T-helper 22 cell (primary cell): Measurements from ENCODE around the gene DGKG.

Experiments
- DNase-seq: peaks from one replicate; pipeline ENCODE4 v3.0.0-alpha.2; 2020; ENCODE audit warnings: low read depth

Gene DGKG

GRCh38 chr3:186367631-186368030 is 5.6 kb upstream of the DGKG start:
- DNase-seq, result no peak

GRCh38 chr3:186366206-186366605 is 4.2 kb upstream of the DGKG start:
- DNase-seq, result no peak

GRCh38 chr3:186365202-186365974 is 3.4 kb upstream of the DGKG start:
- DNase-seq, result no peak

- DNase-seq, result no peak
Observed at GRCh38 chr3:186362988-186363387, 954 bp upstream of the DGKG start.

DNA sequence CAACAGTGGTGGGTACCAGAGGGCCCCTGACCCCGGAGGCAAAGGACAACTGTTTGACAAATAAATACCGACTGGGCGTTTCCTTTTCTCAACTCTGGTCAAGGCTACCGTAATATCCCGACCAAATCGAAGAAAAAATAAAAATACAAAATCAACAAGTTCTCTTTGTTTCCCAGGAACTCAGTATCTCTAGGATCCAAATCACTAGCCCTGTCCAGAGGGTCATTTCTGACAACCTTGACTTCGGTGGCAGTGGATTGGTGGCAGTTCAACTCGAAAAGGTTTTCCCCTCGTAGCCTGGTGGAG is 456 bp upstream of the DGKG start:
- no peak for DNase-seq

DNA sequence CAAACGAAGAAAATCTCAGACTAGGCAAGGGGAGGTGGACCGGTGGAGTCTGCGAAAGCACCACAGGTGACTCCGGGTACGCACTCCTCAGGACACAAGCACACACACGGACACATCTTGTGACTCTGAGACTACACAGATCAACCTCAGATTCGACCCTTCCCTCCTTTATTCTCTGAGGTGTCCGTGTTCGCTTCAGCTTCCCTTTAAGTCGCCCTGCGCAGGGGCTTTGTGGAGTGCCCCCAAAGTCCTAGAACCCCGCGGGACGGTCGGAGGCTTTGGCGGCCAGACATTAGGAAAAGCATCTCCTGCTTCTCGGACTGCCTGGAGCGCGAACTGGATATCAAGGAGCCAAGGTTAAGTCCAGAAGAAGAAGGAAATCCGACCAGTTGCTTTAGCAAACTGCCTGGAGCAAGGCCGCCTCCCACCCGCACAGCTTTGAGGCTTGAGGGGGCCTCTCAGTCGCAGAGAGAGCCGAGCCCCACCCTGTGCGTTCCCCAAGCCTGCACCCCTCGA is 730 bp downstream of the DGKG start:
- no peak for DNase-seq

GRCh38 chr3:186360779-186361178 is 1.3 kb downstream of the DGKG start:
- DNase-seq, result no peak

DNA sequence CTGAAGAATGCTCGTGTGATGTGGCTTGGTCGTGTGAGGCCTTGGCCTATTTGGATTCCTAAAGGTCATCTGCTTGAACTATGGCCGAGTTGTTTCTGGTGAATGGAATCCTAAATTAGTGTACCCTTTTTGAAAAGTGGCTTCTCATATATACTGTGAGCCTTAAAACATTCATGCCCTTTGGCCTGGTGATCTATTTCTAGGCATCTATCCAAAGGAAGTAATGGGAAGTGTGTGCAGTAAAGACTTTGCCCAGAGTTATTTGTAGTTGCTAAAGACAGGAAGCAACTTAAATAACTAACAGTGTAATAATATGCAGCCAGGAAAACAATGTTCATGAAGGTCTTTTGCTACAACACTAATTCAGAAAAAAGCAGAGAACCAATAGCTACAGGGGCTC is 3.0 kb downstream of the DGKG start:
- DNase-seq, result no peak

GRCh38 chr3:186356152-186356551 is 5.9 kb downstream of the DGKG start:
- no peak for DNase-seq

DNA sequence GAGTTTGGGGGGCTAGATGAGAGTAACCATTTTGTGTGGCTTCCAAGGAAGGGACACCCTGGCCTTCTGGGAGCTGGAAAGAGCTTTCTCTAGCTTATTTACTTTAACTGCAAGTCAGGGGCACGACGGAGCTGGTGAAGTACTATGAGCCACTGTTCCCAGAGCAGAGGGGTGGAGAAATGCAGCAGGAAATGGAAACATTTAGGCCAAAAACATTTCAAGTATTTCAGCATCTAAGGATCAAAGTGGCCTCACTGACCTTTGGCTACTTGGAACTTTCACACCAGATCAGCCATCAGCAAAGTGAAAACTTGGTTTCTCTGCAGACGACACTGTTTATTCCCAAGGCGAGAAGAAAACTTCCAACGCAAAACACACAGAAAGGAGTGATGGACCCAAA is 7.9 kb downstream of the DGKG start:
- no peak for DNase-seq

DNA sequence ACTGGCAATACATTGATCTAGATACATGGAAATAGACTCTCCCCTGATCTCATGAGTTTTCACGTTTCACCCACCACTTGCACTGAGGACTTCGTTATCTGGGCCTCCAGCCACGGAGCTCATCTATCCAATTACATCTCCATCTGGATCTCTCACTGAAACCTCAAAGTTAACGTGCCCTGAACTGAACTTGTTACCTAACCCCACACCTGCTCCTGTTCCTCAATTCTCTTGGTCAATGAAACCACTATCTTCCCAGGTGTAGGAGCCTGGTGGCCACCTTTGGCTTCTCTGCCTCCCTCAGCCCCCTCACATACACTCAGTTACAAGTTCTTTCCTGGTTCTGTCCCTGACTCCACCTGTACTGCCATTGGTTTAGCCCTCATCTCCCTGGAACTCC is 9.7 kb downstream of the DGKG start:
- DNase-seq, result no peak

- no peak for DNase-seq
Observed at GRCh38 chr3:186342197-186342596, 19.8 kb downstream of the DGKG start.

DNA sequence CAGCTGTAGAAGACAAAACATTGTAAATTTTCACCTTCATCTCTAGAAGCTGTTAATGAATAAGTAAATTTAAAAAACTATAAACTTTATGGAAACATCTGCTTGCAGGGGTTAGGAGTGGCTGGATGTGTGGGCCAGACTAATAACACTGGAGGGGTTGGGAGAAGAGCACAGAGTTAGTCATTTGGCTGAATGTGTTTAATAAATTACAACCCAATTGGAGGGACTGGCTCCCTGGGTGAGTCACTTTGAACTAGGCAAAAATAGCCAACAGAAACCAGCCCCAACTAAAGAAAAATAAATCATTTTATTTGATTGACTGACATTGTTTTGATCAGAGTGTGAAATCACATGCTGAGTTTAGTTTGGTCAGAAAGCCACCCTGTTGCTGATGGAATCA is 21.8 kb downstream of the DGKG start:
- DNase-seq, result no peak

DNA sequence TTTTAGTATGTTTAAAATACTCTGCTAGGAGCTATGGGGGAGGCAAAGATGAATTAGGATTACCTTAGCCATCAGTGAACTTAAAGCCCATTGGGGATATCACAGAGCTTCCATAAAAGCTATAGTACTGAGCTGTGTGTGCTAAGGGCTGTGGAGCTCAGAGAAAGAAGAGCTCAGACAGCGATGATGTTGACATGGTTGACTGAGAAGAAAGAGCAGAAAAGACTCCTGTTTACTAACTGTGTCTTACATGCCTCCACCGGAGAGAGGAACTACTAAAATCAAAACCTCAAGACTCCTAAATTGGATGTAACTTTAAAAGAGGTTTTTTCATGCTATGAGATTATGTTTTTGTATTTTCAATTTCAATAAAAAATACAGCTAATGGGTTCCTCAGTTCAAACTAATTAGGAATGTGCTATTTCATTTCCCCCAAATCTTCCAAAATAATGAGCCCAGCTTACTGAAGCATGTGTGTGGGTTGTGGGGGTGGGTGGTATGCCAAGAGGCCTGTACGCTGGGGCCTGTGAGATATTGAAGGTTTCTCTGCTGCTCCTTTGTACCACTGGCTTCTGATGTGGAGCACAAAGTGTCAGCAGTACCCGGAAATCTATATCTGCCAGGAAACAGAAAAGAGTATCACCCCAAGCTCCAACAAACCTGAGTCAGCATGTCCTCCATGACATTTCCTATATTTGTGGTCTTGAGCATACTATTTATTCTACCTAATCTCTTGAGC is 22.7 kb downstream of the DGKG start:
- DNase-seq, result no peak

DNA sequence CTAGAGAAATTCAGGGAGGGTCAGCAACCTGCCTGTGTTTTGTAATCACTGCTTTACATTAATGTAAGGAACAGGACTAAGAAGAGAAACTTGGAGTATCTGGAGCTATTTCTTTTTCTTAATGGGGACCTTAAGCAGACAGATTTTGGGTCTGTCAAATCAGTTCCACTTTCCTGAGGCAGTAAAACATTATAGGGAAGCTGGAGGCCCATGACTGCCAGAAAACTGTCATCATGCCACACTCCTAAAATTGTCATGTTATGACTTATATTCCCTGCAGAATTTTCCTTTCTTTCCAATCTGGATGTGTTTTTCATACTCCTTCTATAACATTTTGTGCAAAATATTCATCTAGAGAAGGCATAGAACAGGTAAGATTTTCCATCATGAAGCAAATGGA is 28.8 kb downstream of the DGKG start:
- no peak for DNase-seq

GRCh38 chr3:186330772-186331460 is 31.1 kb downstream of the DGKG start:
- no peak for DNase-seq

GRCh38 chr3:186329589-186329988 is 32.4 kb downstream of the DGKG start:
- no peak for DNase-seq

GRCh38 chr3:186327912-186328487 is 34.0 kb downstream of the DGKG start:
- DNase-seq, result no peak

GRCh38 chr3:186322761-186323160 is 39.3 kb downstream of the DGKG start:
- no peak for DNase-seq

DNA sequence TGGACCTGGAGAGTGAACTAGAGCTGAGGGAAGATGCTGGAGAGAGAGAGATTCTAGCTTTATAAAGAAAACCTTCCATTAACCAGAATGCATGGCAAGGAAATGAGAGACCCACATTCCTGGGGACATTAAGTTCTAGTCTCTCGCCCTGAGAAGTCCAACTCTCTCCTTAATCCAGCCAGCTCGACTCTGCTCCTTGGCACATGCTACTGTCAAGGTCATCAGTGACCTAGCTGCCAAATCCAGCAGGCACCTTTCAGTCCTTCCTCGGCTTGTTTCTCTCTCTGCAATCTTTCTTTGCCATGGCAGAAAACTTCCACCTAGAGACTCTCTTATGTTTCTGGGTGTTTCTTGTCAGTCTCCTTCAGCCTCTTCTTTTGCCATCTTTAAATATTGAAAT is 40.3 kb downstream of the DGKG start:
- no peak for DNase-seq

GRCh38 chr3:186320862-186321568 is 41.0 kb downstream of the DGKG start:
- DNase-seq, result no peak

DNA sequence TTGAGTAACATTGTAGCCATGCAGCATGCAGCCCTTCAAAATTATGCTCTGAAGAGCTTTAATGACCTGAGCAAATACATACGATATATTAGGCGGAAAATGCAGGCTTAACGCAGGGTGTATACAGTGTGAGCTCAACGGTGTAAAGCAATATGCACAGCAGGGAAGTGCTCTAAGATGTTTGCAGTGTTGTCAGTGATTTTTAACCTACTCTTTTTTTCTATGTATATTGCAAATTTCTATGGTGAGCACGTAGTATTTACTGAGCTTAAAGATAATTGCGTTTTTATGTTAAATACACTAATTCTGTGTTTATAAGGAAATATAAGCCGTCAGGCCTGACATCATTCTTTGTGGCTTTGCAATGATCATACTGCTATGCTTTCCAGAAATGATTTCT is 42.1 kb downstream of the DGKG start:
- no peak for DNase-seq
